HG02571 (cell line): ENCODE measurements around the gene FOXL1.
A peak's percentile ranks its signal among the peaks of the same experiment; 100 is the strongest.

ENCODE experiments used
- ATAC-seq: cut with Tn5 transposase; IDR thresholded peaks from one replicate; pipeline ENCODE4 v1.9.1; 2021; ENCODE audit warnings: mild to moderate bottlenecking, moderate library complexity; ENCODE audit not compliant: unreplicated experiment

FOXL1 gene

GRCh38 chr16:86598607-86599565 is 20.5 kb downstream of the FOXL1 start:
- no peak for ATAC-seq

- ATAC-seq, result no peak
Observed at GRCh38 chr16:86601356-86601755, 23.0 kb downstream of the FOXL1 start.

GRCh38 chr16:86602521-86602920 is 24.2 kb downstream of the FOXL1 start:
- no peak for ATAC-seq

GRCh38 chr16:86604436-86605193 is 26.3 kb downstream of the FOXL1 start:
- ATAC-seq, result peak; percentile 56

- no peak for ATAC-seq
Observed at GRCh38 chr16:86605950-86606349, 27.6 kb downstream of the FOXL1 start.

GRCh38 chr16:86608301-86608747 is 30.0 kb downstream of the FOXL1 start:
- ATAC-seq, result no peak

GRCh38 chr16:86609115-86609514 is 30.8 kb downstream of the FOXL1 start:
- no peak for ATAC-seq

- ATAC-seq, result no peak
Observed at GRCh38 chr16:86609661-86610060, 31.3 kb downstream of the FOXL1 start.

GRCh38 chr16:86610779-86611524 is 32.6 kb downstream of the FOXL1 start:
- no peak for ATAC-seq

GRCh38 chr16:86611525-86611855 is 33.1 kb downstream of the FOXL1 start:
- ATAC-seq, result no peak

- no peak for ATAC-seq
Observed at GRCh38 chr16:86611941-86612340, 33.6 kb downstream of the FOXL1 start.

GRCh38 chr16:86614699-86615098 is 36.4 kb downstream of the FOXL1 start:
- no peak for ATAC-seq

GRCh38 chr16:86616906-86617305 is 38.6 kb downstream of the FOXL1 start:
- ATAC-seq, result no peak

GRCh38 chr16:86618431-86619238 is 40.3 kb downstream of the FOXL1 start:
- ATAC-seq, result no peak

- ATAC-seq, result no peak
Observed at GRCh38 chr16:86619239-86619794, 41.0 kb downstream of the FOXL1 start.

- ATAC-seq, result no peak
Observed at GRCh38 chr16:86620184-86620583, 41.8 kb downstream of the FOXL1 start.

GRCh38 chr16:86621966-86622365 is 43.6 kb downstream of the FOXL1 start:
- no peak for ATAC-seq

GRCh38 chr16:86622700-86623615 is 44.6 kb downstream of the FOXL1 start:
- ATAC-seq, result no peak

GRCh38 chr16:86625029-86625428 is 46.7 kb downstream of the FOXL1 start:
- no peak for ATAC-seq
